Parathyroid adenoma (tissue), 2 donors: Measurements from ENCODE around the gene NUDT22.

Experiments
- H2AFZ ChIP-seq: fragments of 300-600 bp; sonication (generic); one replicate; pipeline ENCODE4 v1.7.0; 2017; ENCODE audit warnings: antibody characterized with exemption, mild to moderate bottlenecking
- H3K27ac ChIP-seq: fragments of 300-600 bp; sonication (generic); one replicate; pipeline ENCODE4 v1.7.0; 2017
- H3K27me3 ChIP-seq: fragments of 300-600 bp; sonication (generic); one replicate; pipeline ENCODE4 v1.7.0; 2017; ENCODE audit warnings: low read length; ENCODE audit not compliant: control insufficient read depth, insufficient read depth
- H3K36me3 ChIP-seq: fragments of 300-600 bp; sonication (generic); one replicate; pipeline ENCODE4 v1.7.0; 2017; ENCODE audit warnings: low read length; ENCODE audit not compliant: control insufficient read depth, insufficient read depth
- H3K4me1 ChIP-seq: fragments of 300-600 bp; sonication (generic); one replicate; pipeline ENCODE4 v1.7.0; 2017; ENCODE audit warnings: control low read depth
- H3K4me2 ChIP-seq: fragments of 300-600 bp; sonication (generic); one replicate; pipeline ENCODE4 v1.7.0; 2017; ENCODE audit warnings: low read length
- H3K4me3 ChIP-seq: fragments of 300-600 bp; sonication (generic); one replicate; pipeline ENCODE4 v1.7.0; 2017; ENCODE audit warnings: low read depth, low read length
- H3K79me2 ChIP-seq: fragments of 300-600 bp; sonication (generic); one replicate; pipeline ENCODE4 v1.7.0; 2017; ENCODE audit warnings: control low read depth
- H3K9ac ChIP-seq: fragments of 300-600 bp; sonication (generic); one replicate; pipeline ENCODE4 v1.7.0; 2017; ENCODE audit warnings: mild to moderate bottlenecking
- H3K9me3 ChIP-seq: fragments of 300-600 bp; sonication (generic); one replicate; pipeline ENCODE4 v1.7.0; 2017; ENCODE audit warnings: low read length; ENCODE audit not compliant: control insufficient read depth
- TF ChIP-seq, protein P1 (sequence below): fragments of 300-600 bp; sonication (generic); IDR thresholded peaks from one replicate; pipeline ENCODE4 v1.7.0; 2017; ENCODE audit warnings: antibody characterized with exemption, mild to moderate bottlenecking
- donor health status: primary hyperparathyroidism.

NUDT22 gene

DNA sequence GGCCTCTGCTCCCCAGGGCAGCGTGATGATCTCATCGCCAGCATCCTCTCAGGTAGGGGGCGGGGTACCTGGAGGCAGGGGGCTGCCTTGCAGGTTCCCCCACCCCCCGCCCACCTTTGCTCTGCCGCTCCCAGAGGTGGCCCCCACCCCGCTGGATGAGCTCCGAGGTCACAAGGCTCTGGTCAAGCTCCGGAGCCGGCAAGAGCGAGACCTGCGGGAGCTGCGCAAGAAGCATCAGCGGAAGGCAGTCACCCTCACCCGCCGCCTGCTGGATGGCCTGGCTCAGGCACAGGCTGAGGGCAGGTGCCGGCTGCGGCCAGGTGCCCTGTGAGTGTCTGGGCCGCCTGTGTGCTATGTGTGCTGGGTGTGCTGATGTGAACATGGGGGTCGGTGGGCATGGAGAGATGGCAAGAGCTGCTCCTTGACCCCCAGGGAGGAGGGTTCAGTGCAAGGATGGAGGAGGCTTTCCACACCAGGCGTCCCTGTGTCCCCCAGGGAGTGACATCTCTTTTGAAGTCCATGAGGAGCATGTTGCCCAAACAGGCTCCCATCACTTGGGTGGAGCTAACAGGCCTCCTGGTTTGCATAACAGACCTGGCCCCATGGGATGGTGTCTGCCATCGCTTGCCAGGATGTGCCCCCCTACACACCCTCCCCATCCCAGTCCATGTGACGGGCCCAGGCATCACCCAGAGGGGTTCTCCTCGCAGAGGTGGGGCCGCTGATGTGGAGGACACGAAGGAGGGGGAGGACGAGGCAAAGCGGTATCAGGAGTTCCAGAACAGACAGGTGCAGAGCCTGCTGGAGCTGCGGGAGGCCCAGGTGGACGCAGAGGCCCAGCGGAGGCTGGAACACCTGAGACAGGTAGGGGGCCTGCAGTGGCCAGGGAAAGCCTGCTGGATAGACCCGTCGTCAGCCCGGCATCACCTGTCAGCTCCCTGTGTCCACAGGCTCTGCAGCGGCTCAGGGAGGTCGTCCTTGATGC lies 39.4 kb downstream of the NUDT22 start:
- Histone ChIP-seq H3K4me3 (no peak overlapping the region), H3K36me3 (no peaks in the 10 kb centered on the region), H3K27ac (no peak overlapping the region), H3K9ac (no peak overlapping the region), H3K4me2 (no peak overlapping the region), H3K79me2 (no peaks in the 10 kb centered on the region), H3K9me3 (no peaks in the 10 kb centered on the region), H3K27me3 (no peaks in the 10 kb centered on the region), H2AFZ (no peak overlapping the region), H3K4me1 (peaks cover 10% of the 10 kb centered on the region)
- TF ChIP-seq, protein P1, sequence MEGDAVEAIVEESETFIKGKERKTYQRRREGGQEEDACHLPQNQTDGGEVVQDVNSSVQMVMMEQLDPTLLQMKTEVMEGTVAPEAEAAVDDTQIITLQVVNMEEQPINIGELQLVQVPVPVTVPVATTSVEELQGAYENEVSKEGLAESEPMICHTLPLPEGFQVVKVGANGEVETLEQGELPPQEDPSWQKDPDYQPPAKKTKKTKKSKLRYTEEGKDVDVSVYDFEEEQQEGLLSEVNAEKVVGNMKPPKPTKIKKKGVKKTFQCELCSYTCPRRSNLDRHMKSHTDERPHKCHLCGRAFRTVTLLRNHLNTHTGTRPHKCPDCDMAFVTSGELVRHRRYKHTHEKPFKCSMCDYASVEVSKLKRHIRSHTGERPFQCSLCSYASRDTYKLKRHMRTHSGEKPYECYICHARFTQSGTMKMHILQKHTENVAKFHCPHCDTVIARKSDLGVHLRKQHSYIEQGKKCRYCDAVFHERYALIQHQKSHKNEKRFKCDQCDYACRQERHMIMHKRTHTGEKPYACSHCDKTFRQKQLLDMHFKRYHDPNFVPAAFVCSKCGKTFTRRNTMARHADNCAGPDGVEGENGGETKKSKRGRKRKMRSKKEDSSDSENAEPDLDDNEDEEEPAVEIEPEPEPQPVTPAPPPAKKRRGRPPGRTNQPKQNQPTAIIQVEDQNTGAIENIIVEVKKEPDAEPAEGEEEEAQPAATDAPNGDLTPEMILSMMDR, result no peak

DNA sequence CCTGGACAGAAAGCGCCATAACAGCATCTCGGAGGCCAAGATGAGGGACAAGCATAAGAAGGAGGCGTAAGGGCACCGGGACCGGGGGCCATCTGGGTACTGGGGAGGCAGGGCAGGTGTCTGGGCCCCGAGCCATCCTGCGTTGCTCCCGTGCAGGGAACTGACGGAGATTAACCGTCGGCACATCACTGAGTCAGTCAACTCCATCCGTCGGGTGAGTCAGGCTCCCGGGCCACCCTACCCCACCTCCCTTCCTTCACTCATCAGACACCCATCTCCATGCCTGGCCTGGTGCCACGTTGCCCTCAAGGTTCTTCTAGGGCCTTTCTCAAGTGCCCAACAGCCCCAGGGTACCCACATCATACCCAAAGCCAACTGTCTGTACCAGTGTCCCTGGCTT lies 40.3 kb downstream of the NUDT22 start:
- no peaks in the 10 kb centered on the region for H3K79me2 ChIP-seq
- no peak overlapping the region for H3K4me3 ChIP-seq
- H3K9ac ChIP-seq, result no peak overlapping the region
- TF ChIP-seq, protein P1, result no peak
- no peaks in the 10 kb centered on the region for H3K27me3 ChIP-seq
- H2AFZ ChIP-seq, result no peak overlapping the region
- no peak overlapping the region for H3K27ac ChIP-seq
- H3K4me1 ChIP-seq, result peaks cover 10% of the 10 kb centered on the region
- H3K9me3 ChIP-seq, result no peaks in the 10 kb centered on the region
- no peaks in the 10 kb centered on the region for H3K36me3 ChIP-seq
- H3K4me2 ChIP-seq, result no peak overlapping the region

DNA sequence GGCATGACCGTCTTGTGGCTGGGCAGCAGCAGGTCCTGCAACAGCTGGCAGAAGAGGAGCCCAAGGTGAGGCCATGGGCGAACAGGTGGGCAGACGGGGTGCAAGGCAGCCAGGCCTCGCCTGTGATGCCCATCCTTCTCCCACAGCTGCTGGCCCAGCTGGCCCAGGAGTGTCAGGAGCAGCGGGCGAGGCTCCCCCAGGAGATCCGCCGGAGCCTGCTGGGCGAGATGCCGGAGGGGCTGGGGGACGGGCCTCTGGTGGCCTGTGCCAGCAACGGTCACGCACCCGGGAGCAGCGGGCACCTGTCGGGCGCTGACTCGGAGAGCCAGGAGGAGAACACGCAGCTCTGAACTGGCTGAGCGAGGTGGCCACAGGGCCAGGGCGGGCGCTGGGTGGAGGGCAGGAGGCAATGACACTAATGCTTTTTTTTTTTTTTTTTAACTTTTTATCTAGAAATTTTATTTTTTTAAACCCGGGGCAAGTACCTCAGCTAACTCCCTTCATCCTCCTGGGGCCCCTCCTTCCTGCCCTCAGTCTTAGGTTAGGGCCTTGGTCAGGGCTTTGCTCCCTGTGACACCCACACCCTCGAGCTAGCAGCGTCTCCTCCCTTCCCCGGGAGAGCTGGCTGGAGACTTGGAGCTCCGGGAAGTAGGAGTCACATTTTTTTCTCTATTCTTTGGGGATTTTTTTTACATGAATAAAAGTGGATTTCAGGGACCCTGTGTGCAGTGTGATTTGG lies 41.3 kb downstream of the NUDT22 start:
- H3K4me2 ChIP-seq, result peak overlapping the region; percentile 91
- H3K4me3 ChIP-seq, result peak overlapping the region; percentile 83
- no peaks in the 10 kb centered on the region for H3K9me3 ChIP-seq
- no peaks in the 10 kb centered on the region for H3K27me3 ChIP-seq
- H2AFZ ChIP-seq, result peak overlapping the region; percentile 5
- H3K9ac ChIP-seq, result no peak overlapping the region
- H3K79me2 ChIP-seq, result no peaks in the 10 kb centered on the region
- H3K27ac ChIP-seq, result peak overlapping the region; percentile 97
- no peaks in the 10 kb centered on the region for H3K36me3 ChIP-seq
- H3K4me1 ChIP-seq, result peaks cover 10% of the 10 kb centered on the region
- TF ChIP-seq, protein P1, result no peak

DNA sequence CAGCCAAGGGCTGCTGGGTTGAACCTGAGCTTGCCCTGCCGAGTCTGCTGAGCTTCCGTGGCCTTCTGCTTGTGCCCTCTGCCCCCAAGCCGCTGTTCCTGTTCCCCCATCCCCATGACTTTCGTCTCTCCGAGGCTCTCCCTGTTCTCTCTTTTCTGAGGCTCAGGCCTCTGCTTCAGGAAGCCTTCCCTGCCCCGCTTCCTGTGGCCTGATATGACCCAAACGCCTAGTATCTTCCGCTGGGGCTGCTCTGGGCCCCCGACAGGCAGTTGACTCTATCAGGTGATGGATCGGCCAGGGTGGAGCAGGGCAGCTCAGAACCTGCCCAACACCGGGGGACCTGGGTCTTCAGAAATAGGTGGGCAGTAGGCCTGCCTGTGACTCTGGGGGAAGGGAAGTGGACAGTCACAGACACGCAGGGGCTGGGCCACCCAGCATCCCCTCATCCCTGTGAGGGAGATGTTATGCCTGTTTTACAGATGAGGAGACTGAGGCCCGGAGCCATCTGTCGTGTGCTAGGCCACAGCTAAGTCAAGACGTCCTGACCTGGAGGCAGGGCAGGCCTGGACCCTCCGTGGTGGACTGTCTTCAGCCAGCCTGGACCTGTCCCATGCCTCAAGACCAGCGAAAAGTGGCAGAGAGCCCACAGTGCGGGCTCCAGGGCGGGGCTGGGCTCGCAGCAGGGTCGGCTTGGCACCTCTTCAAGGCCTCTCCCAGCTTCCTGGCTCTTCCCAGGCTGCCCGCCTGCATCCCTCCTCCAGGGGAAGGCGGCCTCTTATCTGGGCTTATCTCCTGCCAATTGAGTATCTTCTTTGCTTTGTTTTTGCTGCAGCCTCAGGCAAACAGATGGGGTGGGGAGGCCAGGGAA lies 42.2 kb downstream of the NUDT22 start:
- Histone ChIP-seq H3K27ac (peak overlapping the region; percentile 97), H3K79me2 (no peaks in the 10 kb centered on the region), H3K9me3 (no peaks in the 10 kb centered on the region), H2AFZ (peak overlapping the region; percentile 5), H3K4me3 (peak overlapping the region; percentile 83), H3K4me1 (peaks cover 10% of the 10 kb centered on the region), H3K4me2 (peak overlapping the region; percentile 91), H3K9ac (no peak overlapping the region), H3K36me3 (no peaks in the 10 kb centered on the region), H3K27me3 (no peaks in the 10 kb centered on the region)
- TF ChIP-seq, protein P1, result no peak
